Loucy (cell line): ENCODE results near the gene KCNH4.

Experiments
- H2AFZ ChIP-seq: fragments of 200-600 bp; sonication (generic); 2 replicates; pipeline ENCODE4 v1.6.0; 2016; ENCODE audit warnings: antibody characterized with exemption, mild to moderate bottlenecking, low read length, moderate library complexity
- H3F3A ChIP-seq: fragments of 200-600 bp; 2 replicates; pipeline ENCODE4 v1.6.0; 2016; ENCODE audit warnings: antibody characterized with exemption, low read depth, mild to moderate bottlenecking
- H3K27me3 ChIP-seq: fragments of 200-600 bp; sonication (generic); 2 replicates; pipeline ENCODE4 v1.6.1; 2014; ENCODE audit warnings: low read length, mild to moderate bottlenecking; ENCODE audit not compliant: insufficient read depth, poor library complexity, severe bottlenecking
- H3K36me3 ChIP-seq: fragments of 200-600 bp; sonication (generic); 2 replicates; pipeline ENCODE4 v1.6.1; 2016; ENCODE audit warnings: low read length; ENCODE audit not compliant: insufficient read depth
- H3K4me1 ChIP-seq: fragments of 200-600 bp; sonication (generic); 2 replicates; pipeline ENCODE4 v1.5.1; 2014; ENCODE audit warnings: low read length, mild to moderate bottlenecking; ENCODE audit not compliant: insufficient read depth, poor library complexity, severe bottlenecking
- H3K4me2 ChIP-seq: fragments of 200-600 bp; sonication (generic); 2 replicates; pipeline ENCODE4 v1.6.0; 2014; ENCODE audit warnings: antibody characterized with exemption, low read length, low read depth, mild to moderate bottlenecking; ENCODE audit not compliant: poor library complexity, severe bottlenecking
- H3K4me3 ChIP-seq: fragments of 200-600 bp; sonication (generic); 2 replicates; pipeline ENCODE4 v1.5.1; 2014; ENCODE audit warnings: low read length, mild to moderate bottlenecking, mixed read lengths; ENCODE audit not compliant: poor library complexity, severe bottlenecking
- H3K79me2 ChIP-seq: fragments of 200-600 bp; sonication (generic); 2 replicates; pipeline ENCODE4 v1.6.1; 2014; ENCODE audit warnings: low read length; ENCODE audit not compliant: insufficient read depth
- H3K9ac ChIP-seq: fragments of 200-600 bp; sonication (generic); 2 replicates; pipeline ENCODE4 v1.6.0; 2014; ENCODE audit warnings: mild to moderate bottlenecking, low read depth, low read length, moderate library complexity; ENCODE audit not compliant: poor library complexity, severe bottlenecking
- H3K9me2 ChIP-seq: fragments of 200-600 bp; sonication (generic); replicated peaks from 2 replicates; pipeline ENCODE4 v1.6.1; 2016; ENCODE audit warnings: low read depth, low read length, mixed read lengths
- H3K9me3 ChIP-seq: fragments of 200-600 bp; sonication (generic); 2 replicates; pipeline ENCODE4 v1.6.1; 2014; ENCODE audit warnings: mild to moderate bottlenecking, antibody characterized with exemption, low read length, low read depth; ENCODE audit not compliant: insufficient read depth
- H4K20me1 ChIP-seq: fragments of 200-600 bp; sonication (generic); 2 replicates; pipeline ENCODE4 v1.6.0; 2014; ENCODE audit warnings: antibody characterized with exemption, low read length, mild to moderate bottlenecking; ENCODE audit not compliant: insufficient read depth, poor library complexity, severe bottlenecking
- CTCF ChIP-seq: fragments of 200-600 bp; sonication (generic); conservative IDR thresholded peaks from 2 replicates; pipeline ENCODE4 v1.5.1; 2014; ENCODE audit warnings: mild to moderate bottlenecking, antibody characterized with exemption, low read length
- EZH2phosphoT487 ChIP-seq: fragments of 200-600 bp; IDR thresholded peaks from 2 replicates; pipeline ENCODE4 v1.6.1; 2018; ENCODE audit warnings: antibody characterized with exemption, mild to moderate bottlenecking, moderate library complexity, borderline replicate concordance

KCNH4 gene

GRCh38 chr17:42127414-42127813 lies 53.5 kb downstream of the KCNH4 start:
- H3K9me3 ChIP-seq = no peaks in the 10 kb centered on the region
- no peak for TF ChIP-seq EZH2phosphoT487
- no peak for TF ChIP-seq CTCF
- H2AFZ ChIP-seq = no peak overlapping the region
- H3K4me2 ChIP-seq = no peak overlapping the region
- no peaks in the 10 kb centered on the region for H3K9me2 ChIP-seq
- H3F3A ChIP-seq = no peaks in the 10 kb centered on the region
- no peak overlapping the region for H3K4me3 ChIP-seq
- H3K4me1 ChIP-seq = peaks cover 13% of the 10 kb centered on the region
- H3K27me3 ChIP-seq = no peaks in the 10 kb centered on the region
- H3K9ac ChIP-seq = no peak overlapping the region
- peaks cover 20% of the 10 kb centered on the region for H3K79me2 ChIP-seq
- H3K36me3 ChIP-seq = peaks cover 70% of the 10 kb centered on the region; the same call in 1 of the 2 replicates
- H4K20me1 ChIP-seq = peaks cover 2% of the 10 kb centered on the region

GRCh38 chr17:42126836-42127235 lies 54.1 kb downstream of the KCNH4 start:
- Histone ChIP-seq H3K79me2 (peaks cover 15% of the 10 kb centered on the region), H3K4me3 (no peak overlapping the region), H2AFZ (no peak overlapping the region), H3K27me3 (no peaks in the 10 kb centered on the region), H3F3A (no peaks in the 10 kb centered on the region), H3K4me2 (no peak overlapping the region), H3K4me1 (peaks cover 7% of the 10 kb centered on the region), H3K9ac (no peak overlapping the region), H3K36me3 (peaks cover 70% of the 10 kb centered on the region; the same call in 1 of the 2 replicates), H4K20me1 (no peaks in the 10 kb centered on the region), H3K9me3 (no peaks in the 10 kb centered on the region), H3K9me2 (no peaks in the 10 kb centered on the region)
- no peak for TF ChIP-seq EZH2phosphoT487
- no peak for TF ChIP-seq CTCF

GRCh38 chr17:42125565-42125964 lies 55.4 kb downstream of the KCNH4 start:
- Histone ChIP-seq H3K36me3 (peaks cover 66% of the 10 kb centered on the region; the same call in 1 of the 2 replicates), H3K4me1 (peaks cover 4% of the 10 kb centered on the region), H3K27me3 (no peaks in the 10 kb centered on the region), H2AFZ (no peak overlapping the region), H3K79me2 (peaks cover 4% of the 10 kb centered on the region; the same call in 1 of the 2 replicates), H3K4me3 (no peak overlapping the region), H3K9me3 (no peaks in the 10 kb centered on the region), H3F3A (no peaks in the 10 kb centered on the region), H3K9ac (no peak overlapping the region), H3K9me2 (no peaks in the 10 kb centered on the region), H3K4me2 (no peak overlapping the region), H4K20me1 (no peaks in the 10 kb centered on the region)
- no peak for TF ChIP-seq CTCF
- no peak for TF ChIP-seq EZH2phosphoT487
